ENCODE measurements around the gene CHRDL1.

GRCh38 chrX:110748256-110748806 lies 47.3 kb downstream of the CHRDL1 start:
- TF ChIP-seq POLR2A (IDR thresholded peaks at IDR 0.05) (no peak), CTCF (IDR thresholded peaks at IDR 0.05) (no peak)
